ENCODE data around the gene PEAK1.

The PEAK1 gene

DNA sequence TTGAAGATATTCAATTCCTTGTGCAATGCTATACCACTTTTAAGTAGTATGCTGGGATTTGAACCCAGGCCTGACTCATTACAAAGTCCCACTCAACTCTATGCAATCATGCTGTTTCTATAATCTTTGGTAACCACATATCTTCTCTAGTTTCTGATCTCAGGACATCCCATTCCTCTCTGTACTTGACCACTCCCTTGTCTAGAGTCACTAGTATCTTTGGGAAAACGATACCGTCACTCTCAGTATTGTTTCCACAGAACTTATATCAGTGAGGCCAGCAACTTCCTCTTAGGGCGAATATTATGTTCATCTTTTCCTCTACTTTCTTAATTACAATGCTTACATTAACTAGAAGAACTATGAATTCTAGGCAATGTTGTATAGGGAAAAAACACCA is 211.7 kb downstream of the PEAK1 start:
- TF ChIP-seq, protein P1, sequence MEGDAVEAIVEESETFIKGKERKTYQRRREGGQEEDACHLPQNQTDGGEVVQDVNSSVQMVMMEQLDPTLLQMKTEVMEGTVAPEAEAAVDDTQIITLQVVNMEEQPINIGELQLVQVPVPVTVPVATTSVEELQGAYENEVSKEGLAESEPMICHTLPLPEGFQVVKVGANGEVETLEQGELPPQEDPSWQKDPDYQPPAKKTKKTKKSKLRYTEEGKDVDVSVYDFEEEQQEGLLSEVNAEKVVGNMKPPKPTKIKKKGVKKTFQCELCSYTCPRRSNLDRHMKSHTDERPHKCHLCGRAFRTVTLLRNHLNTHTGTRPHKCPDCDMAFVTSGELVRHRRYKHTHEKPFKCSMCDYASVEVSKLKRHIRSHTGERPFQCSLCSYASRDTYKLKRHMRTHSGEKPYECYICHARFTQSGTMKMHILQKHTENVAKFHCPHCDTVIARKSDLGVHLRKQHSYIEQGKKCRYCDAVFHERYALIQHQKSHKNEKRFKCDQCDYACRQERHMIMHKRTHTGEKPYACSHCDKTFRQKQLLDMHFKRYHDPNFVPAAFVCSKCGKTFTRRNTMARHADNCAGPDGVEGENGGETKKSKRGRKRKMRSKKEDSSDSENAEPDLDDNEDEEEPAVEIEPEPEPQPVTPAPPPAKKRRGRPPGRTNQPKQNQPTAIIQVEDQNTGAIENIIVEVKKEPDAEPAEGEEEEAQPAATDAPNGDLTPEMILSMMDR (IDR thresholded peaks at IDR 0.05; ENCODE audit: low read length, missing control alignments), result no peak
- no peak for DNase-seq (ENCODE audit: low read depth)
- H3K4me3 ChIP-seq (replicated peaks; ENCODE audit: low read depth, low read length), result no peak overlapping the region

DNA sequence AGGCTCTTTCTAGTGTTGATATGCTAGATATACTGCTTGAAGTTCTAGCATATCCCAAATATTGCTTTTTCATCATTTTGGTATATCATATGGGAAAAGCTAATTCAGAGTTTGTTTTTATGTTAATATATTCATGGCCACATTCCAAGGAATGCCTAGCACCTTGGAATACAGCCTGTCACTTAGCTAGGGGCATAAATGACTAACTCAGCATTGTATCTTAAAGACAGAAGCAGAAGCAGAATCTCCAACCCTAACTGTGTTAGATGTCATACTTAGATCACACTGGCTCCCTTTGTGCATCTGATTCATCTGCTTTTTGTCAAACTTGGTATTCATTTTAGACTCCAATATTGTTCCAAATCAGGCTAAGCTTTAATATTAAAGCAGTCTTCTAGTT is 218.2 kb downstream of the PEAK1 start:
- DNase-seq (ENCODE audit: low read depth), result no peak
- TF ChIP-seq, protein P1 (IDR thresholded peaks at IDR 0.05; ENCODE audit: low read length, missing control alignments), result no peak
- no peak overlapping the region for H3K4me3 ChIP-seq (replicated peaks; ENCODE audit: low read depth, low read length)

DNA sequence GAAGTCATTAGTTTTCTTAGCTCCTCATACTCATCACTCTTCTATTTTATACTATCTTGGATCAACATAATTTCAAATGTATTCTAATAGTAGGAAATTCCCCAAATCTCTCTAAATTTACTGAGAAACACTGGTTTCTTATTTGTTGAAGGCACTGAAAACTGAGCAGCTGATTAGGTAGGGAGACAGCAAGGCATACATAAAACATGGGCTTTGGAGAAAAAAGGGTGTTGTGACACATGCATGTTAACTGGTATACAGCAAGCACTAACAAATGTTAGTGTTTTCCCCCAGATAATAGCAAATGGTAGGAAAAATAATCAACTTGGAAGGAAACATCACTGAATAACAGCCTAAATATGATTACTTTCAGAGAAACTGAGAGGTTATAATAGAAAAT is 223.5 kb downstream of the PEAK1 start:
- H3K4me3 ChIP-seq (replicated peaks; ENCODE audit: low read depth, low read length), result no peak overlapping the region
- TF ChIP-seq, protein P1 (IDR thresholded peaks at IDR 0.05; ENCODE audit: low read length, missing control alignments), result no peak
- no peak for DNase-seq (ENCODE audit: low read depth)

DNA sequence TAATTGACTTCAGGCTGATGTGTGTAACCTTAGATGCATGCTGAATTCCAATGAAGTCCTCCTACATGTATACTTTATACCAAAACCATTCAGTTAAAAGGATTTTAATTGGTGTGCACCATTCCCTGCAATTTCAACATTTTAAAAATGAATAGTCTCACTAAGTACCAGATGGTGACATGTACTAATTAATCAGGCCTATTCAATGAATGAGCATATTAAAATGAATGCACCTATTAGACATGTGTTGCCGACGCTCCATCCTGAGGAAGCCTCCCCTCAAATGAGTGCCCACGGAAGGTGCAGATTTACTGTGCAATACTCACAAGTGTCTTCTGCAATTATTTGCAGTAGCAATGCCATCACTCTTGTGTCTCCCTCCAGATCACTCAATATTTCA is 224.3 kb downstream of the PEAK1 start:
- DNase-seq (ENCODE audit: low read depth), result no peak
- TF ChIP-seq, protein P1 (IDR thresholded peaks at IDR 0.05; ENCODE audit: low read length, missing control alignments), result no peak
- no peak overlapping the region for H3K4me3 ChIP-seq (replicated peaks; ENCODE audit: low read depth, low read length)

DNA sequence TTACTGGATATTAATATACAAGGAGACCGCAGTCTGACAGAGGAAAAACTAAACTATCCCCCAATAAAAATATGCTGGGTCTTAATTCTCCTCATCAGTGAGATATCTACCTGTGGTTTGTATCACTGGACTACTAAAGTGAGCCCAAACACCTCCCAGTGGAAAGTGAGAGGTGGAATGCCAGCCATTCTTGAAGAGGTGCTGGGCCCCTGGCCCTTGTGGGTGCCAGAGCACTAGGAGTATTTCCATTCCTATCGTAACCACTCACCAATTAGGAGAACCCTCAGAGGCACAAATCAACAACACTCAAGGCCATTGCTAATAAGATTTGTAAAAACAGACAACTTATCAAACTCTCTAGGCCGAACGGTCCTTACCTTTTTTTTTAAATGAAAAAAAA is 227.5 kb downstream of the PEAK1 start:
- DNase-seq (ENCODE audit: low read depth), result no peak
- no peak overlapping the region for H3K4me3 ChIP-seq (replicated peaks; ENCODE audit: low read depth, low read length)
- TF ChIP-seq, protein P1 (IDR thresholded peaks at IDR 0.05; ENCODE audit: low read length, missing control alignments), result no peak

DNA sequence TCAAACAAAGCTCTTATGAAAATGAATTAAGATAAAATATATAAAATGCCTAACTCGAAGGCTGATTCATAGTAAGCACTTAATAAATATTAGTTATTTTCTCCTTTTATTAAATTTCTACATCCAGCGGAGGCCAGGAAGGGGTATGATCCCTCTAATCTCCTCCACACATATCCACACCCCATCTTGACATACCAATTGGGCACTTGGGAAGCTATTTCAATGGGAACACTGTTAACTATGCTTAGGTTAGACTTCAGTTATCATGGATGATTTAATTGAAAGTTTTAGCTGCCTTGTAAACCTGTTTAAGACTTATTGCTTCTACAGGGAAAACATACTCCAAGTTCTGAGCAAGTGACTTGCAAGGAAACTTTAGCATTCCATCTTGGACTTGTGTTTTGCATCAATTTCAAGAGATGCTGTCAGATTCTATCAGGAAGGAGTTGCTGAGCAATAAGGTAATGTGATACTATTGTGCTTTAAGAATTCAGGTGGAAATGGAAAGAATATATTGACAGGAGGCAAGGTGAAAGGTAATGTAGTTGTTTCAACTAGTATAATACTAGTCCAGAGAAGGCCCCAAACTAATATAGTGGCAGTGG is 228.6 kb downstream of the PEAK1 start:
- TF ChIP-seq, protein P1 (IDR thresholded peaks at IDR 0.05; ENCODE audit: low read length, missing control alignments), result no peak
- DNase-seq (ENCODE audit: low read depth), result no peak
- no peak overlapping the region for H3K4me3 ChIP-seq (replicated peaks; ENCODE audit: low read depth, low read length)

DNA sequence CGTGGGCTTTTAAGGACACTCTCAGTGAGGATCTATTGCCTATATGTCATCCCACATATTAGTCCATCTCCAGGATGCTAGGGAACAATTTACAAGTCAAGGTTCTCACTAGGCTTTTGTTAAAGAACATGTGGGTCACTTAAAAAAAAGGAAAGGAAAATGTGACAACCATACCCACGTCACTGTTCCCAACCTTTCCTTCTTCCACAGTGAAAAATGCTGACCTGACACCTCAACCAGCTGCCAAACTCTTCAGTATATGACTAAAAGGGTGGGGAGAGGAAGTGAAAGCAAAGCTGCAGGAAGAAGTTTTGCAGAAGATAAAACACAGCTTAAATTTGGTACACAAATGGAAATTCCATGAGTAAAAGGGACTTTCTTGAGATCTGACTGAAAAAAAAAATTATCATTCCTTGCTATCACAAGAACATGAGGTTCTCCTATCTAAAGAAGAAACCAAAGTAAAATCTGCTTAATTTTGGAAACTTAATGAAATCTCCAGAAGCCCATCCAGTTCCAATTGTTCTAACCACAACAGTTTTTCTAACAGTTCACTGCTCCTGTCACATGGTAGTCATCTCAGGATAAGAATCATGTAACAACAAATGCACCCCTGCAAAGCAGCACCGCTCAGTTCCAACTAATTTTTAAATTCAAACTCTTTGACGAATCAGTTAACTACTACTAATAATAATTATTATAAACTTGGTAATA is 232.0 kb downstream of the PEAK1 start:
- peak; percentile 86 for DNase-seq (ENCODE audit: low read depth)
- TF ChIP-seq, protein P1 (IDR thresholded peaks at IDR 0.05; ENCODE audit: low read length, missing control alignments), result no peak
- no peak overlapping the region for H3K4me3 ChIP-seq (replicated peaks; ENCODE audit: low read depth, low read length)
